ENCODE results near the gene ADARB2.

DNA sequence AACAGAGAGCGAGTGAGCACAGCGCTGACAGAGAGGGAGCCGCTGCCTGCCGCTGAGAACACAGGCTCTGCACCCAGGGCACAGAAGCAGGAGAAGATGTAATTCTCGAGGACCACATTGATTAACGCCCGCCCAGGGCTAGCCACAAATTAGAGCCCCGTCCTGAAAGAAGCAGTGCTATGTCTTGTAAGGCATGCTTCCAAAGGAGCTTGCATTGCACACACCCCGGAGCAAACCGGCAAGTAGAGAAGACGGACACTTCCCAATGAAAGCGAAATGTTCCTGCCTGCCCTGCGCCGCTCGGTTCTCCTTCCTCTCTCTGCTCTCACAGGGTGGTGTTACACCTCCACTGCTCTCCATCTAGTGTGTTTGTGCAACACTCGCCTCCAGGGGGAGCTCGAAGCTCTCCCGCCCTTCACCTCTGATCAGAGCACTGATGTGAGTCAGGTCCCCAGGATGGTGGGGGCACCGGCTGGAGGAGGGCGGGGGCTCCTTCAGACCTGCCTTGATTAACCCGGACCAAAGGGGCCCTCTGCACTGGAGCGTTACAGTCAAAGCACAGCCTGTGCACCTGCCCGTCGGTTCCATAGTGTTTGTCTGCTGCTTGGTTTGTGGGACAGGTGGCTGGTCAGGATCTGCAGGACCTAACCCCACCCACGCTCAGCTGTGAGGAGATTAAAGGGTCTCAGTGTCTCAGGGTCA lies 316.5 kb downstream of the ADARB2 start:
- TF ChIP-seq, protein P1, sequence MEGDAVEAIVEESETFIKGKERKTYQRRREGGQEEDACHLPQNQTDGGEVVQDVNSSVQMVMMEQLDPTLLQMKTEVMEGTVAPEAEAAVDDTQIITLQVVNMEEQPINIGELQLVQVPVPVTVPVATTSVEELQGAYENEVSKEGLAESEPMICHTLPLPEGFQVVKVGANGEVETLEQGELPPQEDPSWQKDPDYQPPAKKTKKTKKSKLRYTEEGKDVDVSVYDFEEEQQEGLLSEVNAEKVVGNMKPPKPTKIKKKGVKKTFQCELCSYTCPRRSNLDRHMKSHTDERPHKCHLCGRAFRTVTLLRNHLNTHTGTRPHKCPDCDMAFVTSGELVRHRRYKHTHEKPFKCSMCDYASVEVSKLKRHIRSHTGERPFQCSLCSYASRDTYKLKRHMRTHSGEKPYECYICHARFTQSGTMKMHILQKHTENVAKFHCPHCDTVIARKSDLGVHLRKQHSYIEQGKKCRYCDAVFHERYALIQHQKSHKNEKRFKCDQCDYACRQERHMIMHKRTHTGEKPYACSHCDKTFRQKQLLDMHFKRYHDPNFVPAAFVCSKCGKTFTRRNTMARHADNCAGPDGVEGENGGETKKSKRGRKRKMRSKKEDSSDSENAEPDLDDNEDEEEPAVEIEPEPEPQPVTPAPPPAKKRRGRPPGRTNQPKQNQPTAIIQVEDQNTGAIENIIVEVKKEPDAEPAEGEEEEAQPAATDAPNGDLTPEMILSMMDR (IDR thresholded peaks at IDR 0.05) = peak in 5 of 6 experiments; percentile 42 to 70 (median 54)
- TF ChIP-seq POLR2A (IDR thresholded peaks at IDR 0.05) = no peak

Measured in Peyer's patch (tissue), 4 donors.